Measurements from ENCODE around the gene KCNC1. TPM values are rescaled to one million over a fixed set of nuclear protein-coding genes. Genes with fewer than 3 reads are reported as not detected.

The KCNC1 gene
- total RNA-seq, 1 experiment from 2014 or later, result 0.26 TPM

- Mint-ChIP-seq H3K27ac (ENCODE audit: unreplicated experiment) (no peak overlapping the region), H3K4me3 (ENCODE audit: low read depth, unreplicated experiment) (no peak overlapping the region), H3K27me3 (ENCODE audit: unreplicated experiment) (peaks cover 77% of the 10 kb centered on the region), H3K36me3 (ENCODE audit: insufficient read depth, unreplicated experiment) (peaks cover 4% of the 10 kb centered on the region), H3K4me1 (ENCODE audit: low read depth, unreplicated experiment) (no peaks in the 10 kb centered on the region), H3K9me3 (ENCODE audit: low read depth, unreplicated experiment) (no peaks in the 10 kb centered on the region)
- intact Hi-C loops (cut with micrococcal nuclease; ENCODE audit: unreplicated experiment), result no loop called here
- CTCF ChIA-PET, result no interaction called here
- BruUV-seq (replicated peaks), result no TSS peak
- TF ChIP-seq CTCF (IDR thresholded peaks at IDR 0.05; ENCODE audit: unreplicated experiment), result no peak
- no peak for DNase-seq
Measured at GRCh38 chr11:17779861-17780594, 45.4 kb downstream of the KCNC1 start.

GRCh38 chr11:17780668-17781067 lies 46.1 kb downstream of the KCNC1 start:
- Mint-ChIP-seq H3K9me3 (ENCODE audit: low read depth, unreplicated experiment) (no peaks in the 10 kb centered on the region), H3K27me3 (ENCODE audit: unreplicated experiment) (peaks cover 71% of the 10 kb centered on the region), H3K36me3 (ENCODE audit: insufficient read depth, unreplicated experiment) (peaks cover 4% of the 10 kb centered on the region), H3K4me3 (ENCODE audit: low read depth, unreplicated experiment) (no peak overlapping the region), H3K4me1 (ENCODE audit: low read depth, unreplicated experiment) (no peaks in the 10 kb centered on the region), H3K27ac (ENCODE audit: unreplicated experiment) (no peak overlapping the region)
- DNase-seq, result no peak
- TF ChIP-seq CTCF (IDR thresholded peaks at IDR 0.05; ENCODE audit: unreplicated experiment), result no peak
- CTCF ChIA-PET, result no interaction called here
- no TSS peak for BruUV-seq (replicated peaks)
- intact Hi-C loops (cut with micrococcal nuclease; ENCODE audit: unreplicated experiment), result no loop called here

- intact Hi-C loops (cut with micrococcal nuclease; ENCODE audit: unreplicated experiment), result no loop called here
- CTCF ChIA-PET, result interaction anchor here (0.6 kb wide), 1 partner anchor 1608 kb away, joined by 5 read pairs; no protein-coding TSS in a partner anchor
- no TSS peak for BruUV-seq (replicated peaks)
Measured at GRCh38 chr11:17781221-17781620, 46.6 kb downstream of the KCNC1 start.

GRCh38 chr11:17781626-17782025 lies 47.0 kb downstream of the KCNC1 start:
- no peak for TF ChIP-seq CTCF (IDR thresholded peaks at IDR 0.05; ENCODE audit: unreplicated experiment)
- H3K4me1 Mint-ChIP-seq (ENCODE audit: low read depth, unreplicated experiment), result no peaks in the 10 kb centered on the region
- CTCF ChIA-PET, result interaction anchor here (0.6 kb wide), 1 partner anchor 1608 kb away, joined by 5 read pairs; no protein-coding TSS in a partner anchor
- peaks cover 4% of the 10 kb centered on the region for H3K36me3 Mint-ChIP-seq (ENCODE audit: insufficient read depth, unreplicated experiment)
- H3K27me3 Mint-ChIP-seq (ENCODE audit: unreplicated experiment), result peaks cover 61% of the 10 kb centered on the region
- intact Hi-C loops (cut with micrococcal nuclease; ENCODE audit: unreplicated experiment), result no loop called here
- no TSS peak for BruUV-seq (replicated peaks)
- H3K9me3 Mint-ChIP-seq (ENCODE audit: low read depth, unreplicated experiment), result no peaks in the 10 kb centered on the region
- no peak overlapping the region for H3K27ac Mint-ChIP-seq (ENCODE audit: unreplicated experiment)
- no peak overlapping the region for H3K4me3 Mint-ChIP-seq (ENCODE audit: low read depth, unreplicated experiment)
- DNase-seq, result no peak

More at GRCh38 chr11:17781221-17781620, 46.6 kb downstream of the KCNC1 start:
- no peak for DNase-seq
- no peak overlapping the region for H3K4me3 Mint-ChIP-seq (ENCODE audit: low read depth, unreplicated experiment)
- no peaks in the 10 kb centered on the region for H3K4me1 Mint-ChIP-seq (ENCODE audit: low read depth, unreplicated experiment)
- peaks cover 4% of the 10 kb centered on the region for H3K36me3 Mint-ChIP-seq (ENCODE audit: insufficient read depth, unreplicated experiment)
- no peaks in the 10 kb centered on the region for H3K9me3 Mint-ChIP-seq (ENCODE audit: low read depth, unreplicated experiment)
- H3K27me3 Mint-ChIP-seq (ENCODE audit: unreplicated experiment), result peaks cover 65% of the 10 kb centered on the region
- no peak for TF ChIP-seq CTCF (IDR thresholded peaks at IDR 0.05; ENCODE audit: unreplicated experiment)
- no peak overlapping the region for H3K27ac Mint-ChIP-seq (ENCODE audit: unreplicated experiment)

Measured in Calu3 (cell line).